ENCODE results near the gene THSD7A.

DNA sequence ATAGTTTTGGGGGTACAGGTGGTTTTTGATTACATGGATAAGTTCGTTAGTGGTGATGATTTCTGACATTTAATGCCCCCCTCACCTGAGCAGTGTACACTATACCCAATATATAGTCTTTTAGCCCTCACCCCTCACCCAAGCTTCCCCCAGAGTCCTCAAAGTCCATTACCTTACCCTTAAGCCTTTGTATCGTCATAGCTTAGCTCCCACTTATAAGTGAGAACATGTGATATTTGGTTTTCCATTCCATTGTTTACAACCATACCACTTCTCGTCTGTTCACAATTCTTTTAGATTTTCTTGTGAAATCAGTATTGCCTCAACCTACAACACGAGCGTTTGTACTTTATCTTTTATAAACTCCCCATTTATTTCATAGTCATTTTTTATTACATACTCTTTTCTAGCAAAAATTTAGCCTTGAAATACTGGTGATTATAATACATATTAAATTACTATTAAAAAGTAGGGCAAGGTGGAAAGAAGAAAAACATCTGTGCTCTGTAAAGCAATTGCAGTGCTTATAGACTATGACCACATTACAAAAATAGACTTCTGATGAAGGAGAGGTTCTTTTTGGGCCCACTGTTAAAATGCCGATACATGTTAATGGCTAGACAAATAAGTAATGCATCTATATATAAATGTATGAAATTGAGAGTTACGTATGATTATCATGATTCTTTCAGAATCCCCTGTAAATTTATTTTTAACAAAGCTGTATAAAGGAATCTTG, 164.8 kb downstream of the THSD7A start:
- TF ChIP-seq TCF12 (IDR thresholded peaks at IDR 0.05; ENCODE audit: low read depth, low read length): no peak
- TF ChIP-seq SP4 (IDR thresholded peaks at IDR 0.05; ENCODE audit: low read length): no peak
- no peak for TF ChIP-seq CTCF (IDR thresholded peaks at IDR 0.05; ENCODE audit: control extremely low read depth in 1 of 3, insufficient read depth in 1 of 3, low read depth in 1 of 3, low read length in 3 of 3)
- no peak for TF ChIP-seq CHD1 (IDR thresholded peaks at IDR 0.05; ENCODE audit: low read depth, low read length)
- TF ChIP-seq, protein P1, sequence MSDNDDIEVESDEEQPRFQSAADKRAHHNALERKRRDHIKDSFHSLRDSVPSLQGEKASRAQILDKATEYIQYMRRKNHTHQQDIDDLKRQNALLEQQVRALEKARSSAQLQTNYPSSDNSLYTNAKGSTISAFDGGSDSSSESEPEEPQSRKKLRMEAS (IDR thresholded peaks at IDR 0.05): no peak
- no peak for TF ChIP-seq GTF2F1 (IDR thresholded peaks at IDR 0.05; ENCODE audit: borderline replicate concordance, low read depth, low read length)
- no peak for TF ChIP-seq POLR2A (IDR thresholded peaks at IDR 0.05; ENCODE audit: control extremely low read depth in 1 of 2, low read depth in 2 of 2, low read length in 2 of 2)
- TF ChIP-seq CREB1 (IDR thresholded peaks at IDR 0.05): no peak
- TF ChIP-seq ZNF274 (IDR thresholded peaks at IDR 0.05; ENCODE audit: borderline replicate concordance, extremely low read depth, low read length): no peak
- no peak for TF ChIP-seq BACH1 (IDR thresholded peaks at IDR 0.05; ENCODE audit: low read length)
- no peak for TF ChIP-seq TAF1 (IDR thresholded peaks at IDR 0.05; ENCODE audit: low read depth, low read length)
- TF ChIP-seq GABPA (IDR thresholded peaks at IDR 0.05; ENCODE audit: borderline replicate concordance, insufficient read depth, low read length): no peak
- TF ChIP-seq PHF8 (conservative IDR thresholded peaks at IDR 0.05; ENCODE audit: low read depth, low read length): no peak
- no peak for TF ChIP-seq CHD2 (IDR thresholded peaks at IDR 0.05; ENCODE audit: low read length)

Measured in H1 (cell line).